ENCODE measurements around the gene ACTMAP. TPM values are rescaled to one million over a fixed set of nuclear protein-coding genes. Genes with fewer than 3 reads are reported as not detected.

ACTMAP gene
- total and polyA plus RNA-seq, 2 of the 8 experiments (the other 6 are each of a cell fraction or from before 2014, with no cell fraction given), result 24.1 to 26.5 TPM

GRCh38 chr19:40798683-40799557 lies 48.6 kb upstream of the ACTMAP start, which contains the start of gene EGLN2 (continued):
- no peak for TF ChIP-seq SAP30 (IDR thresholded peaks at IDR 0.05; ENCODE audit: insufficient read depth, insufficient replicate concordance, low read length)
- peak; percentile 57 for TF ChIP-seq POLR2AphosphoS5 (IDR thresholded peaks at IDR 0.05; ENCODE audit: low read depth, low read length)

Data from H1 (cell line).